HepG2 (cell line): ENCODE measurements around the gene PRKG1. TPM values are rescaled to one million over a fixed set of nuclear protein-coding genes. Genes with fewer than 3 reads are reported as not detected.

Source experiments
- ATF2 ChIP-seq: sonication (generic); formaldehyde crosslinking; IDR thresholded peaks from 2 replicates; pipeline ENCODE4 v1.4.0; 2020; ENCODE audit warnings: missing genetic modification reagents
- DNMT3B ChIP-seq: conservative IDR thresholded peaks from 2 replicates; pipeline ENCODE4 v1.6.1; 2016; ENCODE audit warnings: missing biosample characterization, control low read depth
- FOXK1 ChIP-seq: sonication (generic); formaldehyde crosslinking; IDR thresholded peaks from 2 replicates; pipeline ENCODE4 v1.4.0; 2020; ENCODE audit warnings: low read depth, missing genetic modification reagents, borderline replicate concordance
- FOXM1 ChIP-seq: sonication (generic); formaldehyde crosslinking; IDR thresholded peaks from 2 replicates; pipeline ENCODE4 v1.5.0; 2020; ENCODE audit warnings: missing genetic modification reagents
- HMGXB4 ChIP-seq, 2 experiments: sonication (generic) in 1 of 2; formaldehyde crosslinking in 1 of 2; IDR thresholded peaks; 2 replicates each; pipeline versions ENCODE4 v1.4.0 to v1.6.1; 2018 to 2020; ENCODE audit warnings: missing genetic modification reagents in 2 of 2, borderline replicate concordance in 1 of 2, low read depth in 1 of 2, mild to moderate bottlenecking in 1 of 2, missing biosample characterization in 1 of 2
- HOXA7 ChIP-seq: sonication (generic); formaldehyde crosslinking; IDR thresholded peaks from 2 replicates; pipeline ENCODE4 v1.8.1; 2022; ENCODE audit warnings: mild to moderate bottlenecking, missing genetic modification reagents, moderate library complexity
- MTA1 ChIP-seq: sonication (generic); formaldehyde crosslinking; IDR thresholded peaks from 2 replicates; pipeline ENCODE4 v1.4.0; 2020; ENCODE audit warnings: missing genetic modification reagents, mild to moderate bottlenecking, borderline replicate concordance
- NFE2L1 ChIP-seq: sonication (generic); formaldehyde crosslinking; IDR thresholded peaks from 2 replicates; pipeline ENCODE4 v1.4.0; 2020; ENCODE audit warnings: missing genetic modification reagents, mild to moderate bottlenecking, borderline replicate concordance
- NFIC ChIP-seq: IDR thresholded peaks from 2 replicates; pipeline ENCODE4 v1.6.1; 2012; ENCODE audit warnings: mild to moderate bottlenecking, low read length, inconsistent platforms
- NFRKB ChIP-seq: fragments of 450-650 bp; IDR thresholded peaks from 2 replicates; pipeline ENCODE4 v1.6.1; 2017
- PAXIP1 ChIP-seq: sonication (generic); formaldehyde crosslinking; conservative IDR thresholded peaks from 2 replicates; pipeline ENCODE4 v1.4.0; 2020; ENCODE audit warnings: mild to moderate bottlenecking, missing genetic modification reagents, moderate library complexity
- SPEN ChIP-seq: sonication (generic); formaldehyde crosslinking; IDR thresholded peaks from 2 replicates; pipeline ENCODE4 v1.5.1; 2020; ENCODE audit warnings: low read depth, mild to moderate bottlenecking, missing genetic modification reagents
- SUZ12 ChIP-seq: fragments of 150-350 bp; IDR thresholded peaks from 2 replicates; pipeline ENCODE4 v1.6.1; 2014; ENCODE audit warnings: low read depth, low read length
- WIZ ChIP-seq: sonication (generic); formaldehyde crosslinking; IDR thresholded peaks from 2 replicates; pipeline ENCODE4 v1.5.1; 2020; ENCODE audit warnings: mild to moderate bottlenecking, missing genetic modification reagents
- ZNF136 ChIP-seq: sonication (generic); formaldehyde crosslinking; IDR thresholded peaks from 2 replicates; pipeline ENCODE4 v1.8.1; 2022; ENCODE audit warnings: low read depth, mild to moderate bottlenecking, moderate library complexity, missing genetic modification reagents
- ZNF205 ChIP-seq: IDR thresholded peaks from 2 replicates; pipeline ENCODE4 v1.6.1; 2018; ENCODE audit warnings: missing biosample characterization, missing genetic modification reagents
- ZNF510 ChIP-seq: sonication (generic); formaldehyde crosslinking; IDR thresholded peaks from 2 replicates; pipeline ENCODE4 v1.4.0; 2020; ENCODE audit warnings: low read depth, mild to moderate bottlenecking, missing genetic modification reagents
- ZNF891 ChIP-seq: sonication (generic); formaldehyde crosslinking; IDR thresholded peaks from 2 replicates; pipeline ENCODE4 v1.5.0; 2020; ENCODE audit warnings: mild to moderate bottlenecking, missing genetic modification reagents
- polyA plus RNA-seq, 8 experiments: library from polyadenylated mRNA; depleted of rRNA in 3 of 8; stranded (reverse) in 7 of 8; unstranded in 1 of 8; fragments of >200 nt; fragmentation: Illumina TruSeq in 4 of 8; extraction: Trizol in 4 of 8; gene quantifications; 2 replicates each; pipeline versions ENCODE4 v1.2.1 to v1.2.3, GENCODE V29; 2011 to 2016; ENCODE audit warnings: low read depth in 4 of 8, missing spikeins in 1 of 8, mixed read lengths in 1 of 8; ENCODE audit not compliant: insufficient read depth in 1 of 8
- total RNA-seq, 5 experiments: library from RNA; depleted of rRNA; stranded (reverse); fragments of >200 nt; fragmentation: Illumina TruSeq; extraction: Trizol; gene quantifications; 2 replicates each; pipeline ENCODE4 v1.2.3, GENCODE V29; 2016; ENCODE audit warnings: low read depth in 1 of 5
- TF ChIP-seq, protein P1 (sequence below): sonication (generic); formaldehyde crosslinking; IDR thresholded peaks from 2 replicates; pipeline ENCODE4 v1.5.0; 2020; ENCODE audit warnings: missing genetic modification reagents, mild to moderate bottlenecking, borderline replicate concordance

PRKG1 gene
- total and polyA plus RNA-seq, 2 of the 13 experiments (the other 11 are each of a cell fraction or from before 2014, with no cell fraction given) = 0.01 TPM; not detected in 1

- peak; percentile 70 for TF ChIP-seq PAXIP1 (CRISPR knock-in tag)
- TF ChIP-seq ATF2 (CRISPR knock-in tag) = peak; percentile 53; the same call in 1 of the 2 replicates
- no peak for TF ChIP-seq ZNF136 (CRISPR knock-in tag)
- TF ChIP-seq HMGXB4 (CRISPR knock-in tag; IDR thresholded peaks at IDR 0.05; ENCODE audit: borderline replicate concordance in 1 of 2, low read depth in 1 of 2) = peak; percentile 97 to 98
- TF ChIP-seq FOXM1 (CRISPR knock-in tag) = no peak
- no peak; the same call in 1 of the 2 replicates for TF ChIP-seq ZNF510 (CRISPR knock-in tag)
- TF ChIP-seq NFRKB = no peak
- TF ChIP-seq, protein P1, sequence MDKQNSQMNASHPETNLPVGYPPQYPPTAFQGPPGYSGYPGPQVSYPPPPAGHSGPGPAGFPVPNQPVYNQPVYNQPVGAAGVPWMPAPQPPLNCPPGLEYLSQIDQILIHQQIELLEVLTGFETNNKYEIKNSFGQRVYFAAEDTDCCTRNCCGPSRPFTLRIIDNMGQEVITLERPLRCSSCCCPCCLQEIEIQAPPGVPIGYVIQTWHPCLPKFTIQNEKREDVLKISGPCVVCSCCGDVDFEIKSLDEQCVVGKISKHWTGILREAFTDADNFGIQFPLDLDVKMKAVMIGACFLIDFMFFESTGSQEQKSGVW (CRISPR knock-in tag) = no peak
- TF ChIP-seq ZNF891 = no peak; the same call in none of the 2 replicates
- TF ChIP-seq NFIC = 0 out of 2 replicates have a peak, but pooled peaks have one; percentile 18
- no peak for TF ChIP-seq SPEN (CRISPR knock-in tag)
- TF ChIP-seq SUZ12 = no peak
- no peak for TF ChIP-seq NFE2L1
- TF ChIP-seq HOXA7 (CRISPR knock-in tag) = no peak
- TF ChIP-seq DNMT3B (CRISPR knock-in tag) = no peak
- peak; percentile 15; the same call in 1 of the 2 replicates for TF ChIP-seq MTA1
- TF ChIP-seq ZNF205 (CRISPR knock-in tag) = peak; percentile 93; the same call in 1 of the 2 replicates
- peak; percentile 27; the same call in 1 of the 2 replicates for TF ChIP-seq FOXK1 (CRISPR knock-in tag)
- TF ChIP-seq WIZ (CRISPR knock-in tag) = no peak
Observed at GRCh38 chr10:52313933-52314821, 1239.9 kb downstream of the PRKG1 start, which contains the start of gene DKK1 (continued).
